ENCODE results near the gene MAOA.

MAOA gene

DNA sequence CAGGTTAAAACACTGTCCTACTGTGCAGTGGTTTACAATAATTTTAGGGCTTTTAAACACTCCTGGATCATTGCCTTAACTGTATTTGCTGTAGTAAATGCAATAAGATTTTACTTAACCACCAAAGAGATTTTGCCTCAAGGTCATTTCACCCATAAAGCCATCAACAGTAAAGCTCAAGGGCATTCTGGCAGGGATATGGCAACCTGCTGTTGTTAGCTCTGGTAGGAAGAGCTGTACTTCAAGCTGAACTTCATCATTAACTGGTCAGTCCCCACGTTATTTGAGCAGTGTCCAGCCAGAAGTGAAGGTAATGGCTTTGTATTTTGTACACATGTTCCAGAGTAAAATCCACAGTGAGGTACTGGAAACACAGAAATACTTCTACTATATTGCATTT is 26.9 kb upstream of the MAOA start:
- TF ChIP-seq, protein P1, sequence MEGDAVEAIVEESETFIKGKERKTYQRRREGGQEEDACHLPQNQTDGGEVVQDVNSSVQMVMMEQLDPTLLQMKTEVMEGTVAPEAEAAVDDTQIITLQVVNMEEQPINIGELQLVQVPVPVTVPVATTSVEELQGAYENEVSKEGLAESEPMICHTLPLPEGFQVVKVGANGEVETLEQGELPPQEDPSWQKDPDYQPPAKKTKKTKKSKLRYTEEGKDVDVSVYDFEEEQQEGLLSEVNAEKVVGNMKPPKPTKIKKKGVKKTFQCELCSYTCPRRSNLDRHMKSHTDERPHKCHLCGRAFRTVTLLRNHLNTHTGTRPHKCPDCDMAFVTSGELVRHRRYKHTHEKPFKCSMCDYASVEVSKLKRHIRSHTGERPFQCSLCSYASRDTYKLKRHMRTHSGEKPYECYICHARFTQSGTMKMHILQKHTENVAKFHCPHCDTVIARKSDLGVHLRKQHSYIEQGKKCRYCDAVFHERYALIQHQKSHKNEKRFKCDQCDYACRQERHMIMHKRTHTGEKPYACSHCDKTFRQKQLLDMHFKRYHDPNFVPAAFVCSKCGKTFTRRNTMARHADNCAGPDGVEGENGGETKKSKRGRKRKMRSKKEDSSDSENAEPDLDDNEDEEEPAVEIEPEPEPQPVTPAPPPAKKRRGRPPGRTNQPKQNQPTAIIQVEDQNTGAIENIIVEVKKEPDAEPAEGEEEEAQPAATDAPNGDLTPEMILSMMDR (IDR thresholded peaks at IDR 0.05; ENCODE audit: low read depth, low read length), result no peak
- TF ChIP-seq POLR2A (IDR thresholded peaks at IDR 0.05; ENCODE audit: extremely low read depth, insufficient read length), result no peak
- TF ChIP-seq, protein P2, sequence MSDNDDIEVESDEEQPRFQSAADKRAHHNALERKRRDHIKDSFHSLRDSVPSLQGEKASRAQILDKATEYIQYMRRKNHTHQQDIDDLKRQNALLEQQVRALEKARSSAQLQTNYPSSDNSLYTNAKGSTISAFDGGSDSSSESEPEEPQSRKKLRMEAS (IDR thresholded peaks at IDR 0.05; ENCODE audit: low read depth, low read length), result no peak
- no peak for TF ChIP-seq MYC (IDR thresholded peaks at IDR 0.05; ENCODE audit: low read depth, low read length)
- H3K4me3 ChIP-seq (ENCODE audit: low read depth, low read length), result no peak overlapping the region
- no peak for DNase-seq (ENCODE audit: low read depth)

DNA sequence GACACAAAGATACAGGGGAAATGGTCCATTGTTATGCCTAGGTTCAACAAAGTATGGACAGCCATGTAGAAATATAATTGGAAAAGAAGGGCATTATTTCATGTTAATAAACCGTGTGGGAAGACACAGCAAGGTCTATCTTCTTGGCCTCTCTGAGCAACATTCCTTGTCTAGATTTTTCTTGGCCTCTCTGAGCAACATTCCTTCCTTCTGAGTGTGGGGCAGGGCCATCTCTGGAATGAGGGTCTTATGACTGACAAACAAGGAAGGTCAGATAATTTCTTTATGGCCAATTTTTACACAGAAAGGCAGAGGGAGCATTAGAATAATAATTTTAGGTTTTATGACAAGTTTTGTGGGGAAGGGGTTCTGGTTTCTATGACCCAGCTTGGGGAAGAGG is 24.3 kb upstream of the MAOA start:
- no peak for DNase-seq (ENCODE audit: low read depth)
- TF ChIP-seq, protein P1 (IDR thresholded peaks at IDR 0.05; ENCODE audit: low read depth, low read length), result no peak
- TF ChIP-seq POLR2A (IDR thresholded peaks at IDR 0.05; ENCODE audit: extremely low read depth, insufficient read length) (no peak), MYC (IDR thresholded peaks at IDR 0.05; ENCODE audit: low read depth, low read length) (no peak)
- TF ChIP-seq, protein P2 (IDR thresholded peaks at IDR 0.05; ENCODE audit: low read depth, low read length), result no peak
- H3K4me3 ChIP-seq (ENCODE audit: low read depth, low read length), result no peak overlapping the region

DNA sequence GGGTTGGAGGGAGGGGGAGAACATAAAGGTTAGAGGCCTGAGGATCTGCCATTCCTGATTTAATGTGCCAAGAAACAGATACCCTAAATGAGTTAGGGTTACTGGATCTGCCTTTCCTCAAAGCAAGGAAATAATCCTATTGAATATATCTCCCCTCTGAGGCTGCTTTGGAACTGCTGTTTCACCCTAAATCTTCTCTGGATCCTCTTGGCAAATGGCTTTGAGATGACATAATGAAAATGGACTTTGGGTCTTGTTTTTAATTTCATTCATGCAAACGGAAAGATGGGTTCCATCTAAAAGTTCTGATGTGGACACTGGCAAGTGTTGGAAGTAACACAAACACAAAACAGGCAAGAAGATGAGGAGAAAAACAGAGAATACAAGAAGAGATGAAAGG is 23.0 kb upstream of the MAOA start:
- TF ChIP-seq, protein P2 (IDR thresholded peaks at IDR 0.05; ENCODE audit: low read depth, low read length), result no peak
- TF ChIP-seq, protein P1 (IDR thresholded peaks at IDR 0.05; ENCODE audit: low read depth, low read length), result no peak
- TF ChIP-seq MYC (IDR thresholded peaks at IDR 0.05; ENCODE audit: low read depth, low read length) (no peak), POLR2A (IDR thresholded peaks at IDR 0.05; ENCODE audit: extremely low read depth, insufficient read length) (no peak)
- DNase-seq (ENCODE audit: low read depth), result no peak
- no peak overlapping the region for H3K4me3 ChIP-seq (ENCODE audit: low read depth, low read length)

DNA sequence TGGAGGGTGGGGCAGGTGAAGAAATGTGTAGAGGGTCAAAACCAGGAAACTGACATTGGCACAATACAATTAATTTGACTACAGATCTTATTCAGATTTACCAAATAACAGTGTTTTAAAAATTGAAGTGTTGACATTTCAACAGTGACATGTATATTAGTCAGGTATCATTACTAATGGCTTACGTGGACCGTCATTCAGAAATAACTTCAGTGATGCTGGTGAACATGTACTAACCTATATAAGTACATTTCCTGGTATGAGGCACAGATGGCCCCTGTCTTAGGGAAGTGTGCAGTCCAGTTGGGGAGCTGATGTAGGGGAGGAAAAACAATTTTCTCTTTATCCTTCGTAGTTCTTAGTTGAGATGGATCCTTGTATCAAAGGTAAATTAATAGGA is 22.3 kb upstream of the MAOA start:
- H3K4me3 ChIP-seq (ENCODE audit: low read depth, low read length), result no peak overlapping the region
- TF ChIP-seq POLR2A (IDR thresholded peaks at IDR 0.05; ENCODE audit: extremely low read depth, insufficient read length) (no peak), MYC (IDR thresholded peaks at IDR 0.05; ENCODE audit: low read depth, low read length) (no peak)
- TF ChIP-seq, protein P2 (IDR thresholded peaks at IDR 0.05; ENCODE audit: low read depth, low read length), result no peak
- TF ChIP-seq, protein P1 (IDR thresholded peaks at IDR 0.05; ENCODE audit: low read depth, low read length), result no peak
- no peak for DNase-seq (ENCODE audit: low read depth)

DNA sequence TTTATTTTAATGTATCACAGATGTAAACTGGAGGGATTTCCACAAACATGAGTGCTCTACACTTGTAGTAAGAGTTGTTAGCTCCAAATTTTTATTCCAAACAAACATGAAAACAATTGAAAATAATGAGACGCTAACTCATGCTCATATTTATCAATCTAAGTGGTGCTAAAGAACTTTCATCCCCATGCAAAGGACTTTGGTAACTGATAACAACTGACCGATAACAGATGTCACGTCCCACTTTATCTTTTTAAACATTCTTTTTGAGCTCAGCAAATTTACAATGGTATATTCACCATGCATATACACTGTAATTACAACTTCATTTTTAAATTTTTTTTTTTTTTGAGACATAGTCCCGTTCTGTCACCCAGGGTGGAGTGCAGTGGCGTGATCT is 15.6 kb upstream of the MAOA start:
- no peak overlapping the region for H3K4me3 ChIP-seq (ENCODE audit: low read depth, low read length)
- TF ChIP-seq, protein P1 (IDR thresholded peaks at IDR 0.05; ENCODE audit: low read depth, low read length), result no peak
- TF ChIP-seq, protein P2 (IDR thresholded peaks at IDR 0.05; ENCODE audit: low read depth, low read length), result no peak
- TF ChIP-seq MYC (IDR thresholded peaks at IDR 0.05; ENCODE audit: low read depth, low read length) (no peak), POLR2A (IDR thresholded peaks at IDR 0.05; ENCODE audit: extremely low read depth, insufficient read length) (no peak)
- no peak for DNase-seq (ENCODE audit: low read depth)

DNA sequence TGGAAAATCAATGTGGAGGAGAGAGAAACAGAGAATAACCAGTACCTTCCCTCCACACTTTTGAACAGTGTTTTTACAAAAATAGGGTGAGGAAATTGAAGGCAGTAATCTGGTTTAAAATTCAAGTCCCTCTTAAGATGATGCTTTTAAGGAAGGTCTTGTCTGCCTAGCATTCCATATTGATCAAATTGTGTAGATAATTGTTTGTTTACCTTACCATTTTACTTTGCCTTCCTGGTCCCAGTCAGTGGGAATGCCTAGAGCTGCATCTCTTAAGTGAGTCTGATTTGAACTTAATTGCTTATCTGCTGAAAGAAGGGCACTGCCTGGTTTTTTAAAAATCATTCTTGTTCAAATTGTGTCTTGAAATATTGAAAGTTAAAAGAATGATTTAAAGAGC is 14.4 kb upstream of the MAOA start:
- DNase-seq (ENCODE audit: low read depth), result no peak
- TF ChIP-seq MYC (IDR thresholded peaks at IDR 0.05; ENCODE audit: low read depth, low read length) (no peak), POLR2A (IDR thresholded peaks at IDR 0.05; ENCODE audit: extremely low read depth, insufficient read length) (no peak)
- TF ChIP-seq, protein P2 (IDR thresholded peaks at IDR 0.05; ENCODE audit: low read depth, low read length), result no peak
- no peak overlapping the region for H3K4me3 ChIP-seq (ENCODE audit: low read depth, low read length)

Data from NB4 (cell line).